A204.1 (cell line): ENCODE results near the gene FYN.
A peak's percentile ranks its signal among the peaks of the same experiment; 100 is the strongest.
"Not testable (repeated sequence)": the region's sequence is repeated elsewhere in the genome, so short reads cannot be mapped to it uniquely, and the experiment has no call there.

ENCODE experiments used
- FAIRE-seq: peaks from 2 replicates; lab custom pipeline; 2012; peaks lifted over from hg19 to GRCh38; lab: Jason Lieb, UNC

Gene FYN

DNA sequence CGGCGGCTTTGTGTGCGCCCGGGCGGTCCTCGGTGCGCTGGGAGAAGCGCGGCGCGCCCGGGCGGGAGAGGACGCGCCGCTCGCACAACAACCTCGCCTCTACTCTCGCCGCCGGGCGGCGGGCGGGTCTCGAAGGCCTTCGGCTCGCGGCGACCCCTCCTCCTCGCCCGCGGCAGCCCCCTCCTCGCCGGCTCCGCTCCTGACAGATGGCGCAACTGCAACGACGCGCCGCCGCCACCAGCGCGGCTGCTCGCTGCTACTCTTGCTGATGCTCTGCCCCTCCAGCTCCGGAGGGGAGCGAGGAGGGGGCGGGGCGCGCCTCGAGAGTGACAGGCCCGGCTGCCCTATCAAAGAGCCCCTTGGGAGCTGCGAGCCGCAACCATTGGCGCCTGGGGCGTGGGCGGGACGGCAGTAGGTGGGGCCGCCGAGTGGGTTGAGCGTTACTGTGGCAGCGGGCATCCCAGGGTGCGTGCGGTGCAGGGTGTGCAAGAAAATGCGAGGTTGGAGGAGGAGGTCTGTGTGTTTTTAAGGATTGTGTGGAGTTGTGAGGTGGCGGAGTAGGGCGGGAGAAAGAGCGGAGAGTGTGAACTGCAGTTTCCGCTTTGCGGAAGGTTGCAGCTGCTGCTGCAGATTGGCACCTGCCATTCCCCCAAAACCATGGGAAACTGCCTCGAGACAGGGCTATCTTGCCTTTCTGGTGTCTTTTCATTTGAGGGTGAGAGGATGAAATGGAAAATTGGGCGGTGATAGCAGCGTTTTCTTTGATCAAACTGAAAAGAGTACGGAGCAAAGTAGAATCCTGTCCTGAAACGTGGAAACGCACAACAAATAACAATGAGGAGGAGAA lies at the start of gene FYN:
Gene FYN (minus strand): TSS at position 275 of the 847 bp plus-strand sequence. CDS start 153,401 bp downstream, outside the sequence.
- peak; percentile 11 for FAIRE-seq

DNA sequence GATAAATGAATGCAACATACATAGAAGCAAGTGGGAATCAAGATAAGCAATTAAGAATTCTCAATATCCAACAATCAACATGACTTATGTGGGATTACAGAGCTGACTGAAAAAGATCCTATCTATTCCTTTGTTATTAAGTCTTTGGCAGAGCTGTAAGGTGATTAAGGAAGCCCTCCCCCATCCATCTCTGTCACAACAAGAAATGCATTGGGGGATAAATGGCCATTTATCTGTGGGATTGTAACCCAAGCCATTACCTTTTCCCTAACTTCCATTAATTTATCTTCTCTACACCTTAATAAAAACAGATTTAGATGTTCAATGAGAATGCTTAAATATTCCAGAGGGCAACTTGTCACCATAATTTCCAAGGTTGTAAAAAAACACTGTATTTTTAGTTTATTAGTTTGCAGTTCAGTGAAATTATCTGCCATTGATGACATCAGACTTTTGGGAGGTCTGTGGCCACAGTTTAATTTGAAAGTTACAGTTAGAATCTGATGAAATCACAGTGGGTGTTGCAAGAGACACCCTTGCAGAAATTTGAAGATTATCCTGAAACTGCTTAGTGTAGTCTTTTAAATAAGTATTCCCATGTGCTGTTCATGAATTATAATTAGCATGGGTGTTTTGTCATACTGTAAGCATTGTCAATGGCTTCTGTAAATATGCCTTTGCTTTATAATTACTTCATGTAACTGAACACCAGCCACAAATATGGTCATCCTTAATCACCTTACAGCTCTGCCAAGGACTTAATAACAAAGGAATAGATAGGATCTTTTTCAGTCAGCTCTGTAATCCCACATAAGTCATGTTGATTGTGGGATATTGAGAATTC lies 49.4 kb upstream of the FYN start:
- FAIRE-seq: no peak

DNA sequence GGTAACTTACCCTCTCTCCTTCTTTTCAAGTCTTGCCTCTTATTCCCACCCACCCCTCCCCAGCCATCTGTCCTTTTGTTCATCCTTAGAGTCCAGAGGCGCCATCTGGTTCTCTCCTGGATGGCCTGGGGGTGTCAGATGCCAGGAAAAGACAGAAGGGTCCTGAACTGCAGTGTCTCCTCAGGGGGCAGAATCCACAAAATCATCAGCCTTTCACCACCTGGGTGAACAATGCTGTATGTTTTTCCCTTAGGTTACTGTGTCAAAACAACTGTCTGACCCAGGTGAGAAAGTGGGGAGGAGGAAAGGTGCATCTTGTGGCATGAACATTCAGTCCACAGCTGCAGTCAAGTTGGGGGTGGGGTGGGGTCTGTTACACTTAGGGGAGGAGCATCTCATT lies 47.9 kb upstream of the FYN start:
- FAIRE-seq: no peak

DNA sequence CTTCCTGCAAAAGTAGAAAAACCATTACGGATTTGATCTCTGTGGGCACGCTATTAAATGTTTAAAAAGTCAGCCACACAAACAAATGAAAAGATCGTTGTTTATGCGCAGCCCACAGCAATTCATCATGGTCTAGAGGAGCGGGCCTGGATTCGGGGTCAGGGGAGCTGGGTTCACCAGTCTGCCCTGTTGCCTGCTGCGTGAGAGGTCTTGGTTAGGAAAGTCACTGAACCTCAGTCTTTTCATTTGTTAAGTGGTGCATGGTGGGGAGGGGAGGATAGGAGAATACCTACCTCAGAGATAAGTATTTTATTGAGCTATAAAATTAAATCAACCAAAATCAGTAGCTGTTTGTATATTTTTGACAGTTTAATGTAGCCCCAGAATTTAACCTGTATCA lies 47.3 kb upstream of the FYN start:
- no peak for FAIRE-seq

DNA sequence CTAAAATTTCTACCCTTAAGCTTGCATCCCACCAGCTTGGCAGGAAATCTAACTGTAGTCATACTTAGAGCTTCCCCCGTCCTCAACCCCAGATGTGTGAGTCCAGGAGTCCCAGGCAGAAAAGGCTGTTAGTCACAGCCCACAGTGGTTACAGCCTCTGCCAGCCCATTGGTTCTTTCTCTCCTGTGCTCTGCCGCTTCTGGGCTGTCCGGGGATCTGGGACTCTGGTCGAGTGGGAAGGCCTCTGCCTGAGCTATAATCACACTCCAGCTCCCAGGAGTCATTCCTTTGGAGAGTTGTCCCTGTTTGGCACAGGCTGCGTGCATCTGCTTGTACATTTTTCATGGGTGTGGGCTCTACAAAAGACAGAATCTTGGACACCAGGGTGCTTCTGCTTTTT lies 45.6 kb upstream of the FYN start:
- no peak for FAIRE-seq

DNA sequence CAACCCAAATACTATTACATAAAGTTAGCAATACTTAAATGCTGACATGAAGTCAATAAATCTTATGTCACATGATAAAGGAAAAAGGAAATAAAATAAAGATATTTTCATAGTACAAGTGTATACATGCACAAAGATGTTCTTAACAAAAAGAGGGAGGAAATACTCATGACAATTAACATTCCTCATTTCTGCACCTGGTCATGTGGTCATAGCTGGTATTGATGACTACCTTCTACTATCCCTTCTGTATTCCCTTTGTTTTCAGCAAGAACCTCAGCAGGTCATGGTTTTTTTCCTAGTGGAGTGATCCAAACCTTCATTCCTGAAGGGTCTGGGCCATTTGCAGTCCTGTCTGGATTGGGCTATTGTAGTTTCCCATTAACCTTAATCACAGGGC lies 43.5 kb upstream of the FYN start:
- FAIRE-seq: no peak

DNA sequence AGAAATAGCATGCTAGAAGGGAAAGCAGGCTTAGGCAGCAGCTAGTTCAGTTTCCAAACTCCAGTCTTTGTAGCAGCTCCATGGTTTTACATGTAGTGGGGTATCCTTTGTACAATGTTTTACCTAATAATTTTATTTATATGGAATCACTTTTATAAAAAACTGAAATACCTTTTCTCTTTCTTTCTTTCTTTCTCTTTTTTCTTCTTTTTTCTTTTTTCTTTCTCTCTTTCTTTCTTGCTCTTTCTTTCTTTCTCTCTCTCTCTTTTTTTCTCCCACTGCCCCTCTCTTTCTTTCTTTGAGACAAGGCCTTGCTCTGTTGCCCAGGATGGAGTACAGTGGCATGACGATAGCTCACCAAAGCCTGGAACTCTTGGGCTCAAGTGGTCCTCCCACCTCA lies 41.4 kb upstream of the FYN start:
- FAIRE-seq: no peak

DNA sequence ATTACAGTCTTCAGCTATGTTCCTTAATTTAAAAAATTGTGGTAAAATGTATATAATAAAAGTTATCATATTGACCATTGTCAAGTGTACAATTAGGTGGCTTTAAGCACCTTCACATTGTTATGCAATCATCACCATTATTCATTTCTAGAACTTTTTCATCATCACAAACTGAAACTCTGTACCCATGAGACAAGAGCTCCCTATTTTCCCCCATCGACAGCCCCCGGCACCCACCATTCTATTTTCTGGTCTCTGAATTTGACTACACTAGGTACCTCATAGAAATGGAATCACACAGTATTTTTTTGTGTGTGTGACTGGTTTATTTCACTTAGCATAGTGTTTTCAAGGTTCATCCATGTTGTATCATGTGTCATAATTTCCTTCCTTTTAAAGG lies 39.7 kb upstream of the FYN start:
- FAIRE-seq: no peak

DNA sequence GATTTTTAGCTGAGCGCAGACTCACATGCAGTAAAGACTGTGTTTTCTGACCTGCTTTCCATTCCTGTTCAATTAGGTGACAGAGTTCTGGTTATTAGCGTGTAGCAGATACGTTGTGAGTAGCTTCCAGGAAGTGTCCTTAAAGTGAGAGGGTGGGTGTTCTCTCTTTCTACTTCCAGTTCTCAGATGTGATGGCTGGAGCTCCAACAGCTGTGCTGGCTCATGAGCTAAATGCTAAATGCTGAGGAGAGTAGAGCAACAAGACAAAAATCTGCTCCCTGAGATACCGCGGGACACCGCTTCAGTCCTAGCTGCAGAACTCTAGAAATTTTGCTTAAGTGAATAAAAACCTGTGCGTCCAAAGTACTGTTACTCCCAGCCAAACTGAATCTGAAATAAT lies 38.2 kb upstream of the FYN start:
- FAIRE-seq: no peak

DNA sequence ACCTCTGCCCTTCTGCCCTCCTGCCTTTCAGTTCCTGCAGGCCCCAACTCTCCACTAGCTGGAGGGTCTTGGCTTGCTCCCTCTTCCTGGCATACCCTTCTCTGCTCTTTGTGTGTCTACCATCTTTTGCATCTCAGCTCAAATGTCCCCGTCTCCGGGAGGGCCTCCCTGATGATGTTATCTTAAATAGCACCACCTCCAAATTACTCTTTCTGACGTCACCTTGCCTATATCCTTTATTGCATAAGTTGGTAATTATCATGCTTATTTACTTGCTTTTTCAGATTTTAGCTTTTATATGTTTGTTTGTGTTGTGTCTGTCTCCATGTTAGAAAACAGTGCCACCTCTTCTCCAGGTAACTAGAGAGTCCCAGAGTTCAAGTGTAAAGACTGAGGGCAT lies 36.0 kb upstream of the FYN start:
- FAIRE-seq: no peak

DNA sequence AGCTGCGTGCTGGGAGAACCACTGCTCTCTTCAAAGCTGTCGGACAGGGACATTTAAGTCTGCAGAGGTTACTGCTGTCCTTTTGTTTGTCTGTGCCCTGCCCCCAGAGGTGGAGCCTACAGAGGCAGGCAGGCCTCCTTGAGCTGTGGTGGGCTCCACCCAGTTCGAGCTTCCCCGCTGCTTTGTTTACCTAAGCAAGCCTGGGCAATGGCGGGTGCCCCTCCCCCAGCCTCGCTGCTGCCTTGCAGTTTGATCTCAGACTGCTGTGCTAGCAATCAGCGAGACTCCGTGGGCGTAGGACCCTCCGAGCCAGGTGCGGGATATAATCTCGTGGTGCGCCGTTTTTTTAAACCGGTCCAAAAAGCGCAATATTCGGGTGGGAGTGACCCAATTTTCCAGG lies 35.1 kb upstream of the FYN start:
- not testable (repeated sequence) for FAIRE-seq

DNA sequence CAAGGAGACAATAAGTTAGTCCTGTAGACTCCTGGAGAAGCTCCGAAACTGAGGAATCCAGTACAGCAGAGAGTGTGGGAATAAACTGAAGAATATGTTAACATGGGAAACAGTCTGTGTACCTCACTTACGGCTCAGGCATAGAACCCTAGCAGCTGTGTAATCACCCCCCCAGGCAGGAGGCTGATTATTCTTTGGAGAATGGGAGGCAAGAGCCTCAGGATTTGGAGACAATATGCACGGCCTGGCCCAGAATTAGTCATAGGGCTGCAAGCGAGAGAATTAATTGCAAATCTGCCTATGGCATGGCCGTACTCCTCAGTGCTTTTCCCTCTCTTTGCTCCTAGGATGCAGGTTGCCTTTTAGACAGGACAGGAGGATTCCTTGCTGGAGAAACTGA lies 27.5 kb upstream of the FYN start:
- no peak for FAIRE-seq

DNA sequence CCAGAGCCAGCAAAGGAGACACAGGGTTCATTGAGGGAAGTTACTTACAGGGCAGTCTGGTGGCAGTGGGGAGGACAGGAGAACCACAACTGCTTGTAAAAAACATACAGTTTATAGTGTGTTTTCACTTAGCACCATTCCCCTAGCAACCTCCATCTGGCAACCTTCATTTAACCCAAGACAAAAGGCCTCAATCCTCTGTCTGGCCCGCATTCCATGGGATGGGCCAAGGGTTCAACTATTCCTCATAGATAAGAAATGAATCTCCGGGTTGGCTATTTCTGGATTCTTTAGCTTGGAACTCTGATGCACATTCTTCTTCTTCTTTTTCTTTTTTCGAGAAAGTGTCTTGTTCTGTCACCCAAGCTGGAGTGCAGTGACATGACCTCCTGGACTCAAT lies 26.3 kb upstream of the FYN start:
- no peak for FAIRE-seq

DNA sequence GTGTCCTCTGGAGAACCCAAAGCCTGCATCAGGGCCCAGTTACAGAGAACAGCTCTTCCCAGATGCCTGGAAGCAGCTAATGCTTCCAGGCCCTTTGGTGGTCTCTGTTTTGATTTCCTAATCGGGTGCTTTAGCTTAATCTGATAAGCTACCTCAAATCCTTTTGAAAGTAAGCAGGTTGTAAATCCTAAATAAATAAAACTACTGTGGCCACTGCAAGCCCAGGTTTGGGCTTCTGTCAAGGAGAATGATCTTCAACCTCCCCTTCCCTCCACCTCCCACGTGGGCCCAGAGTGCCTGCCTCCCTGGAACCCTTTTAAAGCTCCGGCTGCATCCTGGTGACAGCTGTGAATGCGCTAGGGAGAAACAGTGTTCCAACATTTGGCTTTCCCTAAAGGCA lies 25.2 kb upstream of the FYN start:
- FAIRE-seq: no peak

DNA sequence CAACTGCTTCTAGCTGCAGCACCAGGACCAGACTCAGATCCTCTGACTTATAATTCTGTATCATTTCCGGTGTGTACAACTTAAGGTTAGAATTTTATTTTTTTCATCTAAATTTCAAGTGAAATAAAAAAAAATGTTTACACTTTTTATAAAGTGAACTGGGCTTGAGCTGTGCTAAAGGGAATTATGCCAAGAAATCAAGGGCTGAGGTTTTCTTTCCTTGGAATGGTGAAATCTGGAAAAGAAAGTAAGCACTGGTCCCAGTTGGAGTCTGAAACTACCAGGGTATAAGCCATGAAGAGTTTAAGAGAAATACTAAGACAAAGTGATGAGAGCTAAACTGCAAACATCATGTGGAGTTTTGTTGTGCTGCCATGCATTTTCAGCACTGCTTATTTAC lies 21.7 kb upstream of the FYN start:
- no peak for FAIRE-seq

DNA sequence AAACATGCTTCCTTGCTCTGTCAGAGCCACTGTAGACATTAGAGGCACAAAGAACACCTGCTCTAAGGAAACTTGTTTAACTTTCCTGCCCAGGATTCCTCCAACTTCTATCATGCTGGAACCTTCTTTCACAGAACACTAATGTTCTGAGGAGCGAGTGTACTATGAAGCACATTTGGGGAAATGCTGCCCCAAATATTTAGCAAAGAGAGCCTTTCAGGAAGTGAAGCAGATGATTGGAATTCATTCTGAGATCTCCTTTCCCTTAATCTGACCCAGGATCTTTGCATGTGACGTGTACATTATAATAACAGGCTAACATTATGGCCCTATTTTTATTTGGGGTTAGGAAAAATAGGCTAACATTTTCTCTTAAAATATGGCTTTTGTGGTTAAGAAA lies 21.0 kb upstream of the FYN start:
- no peak for FAIRE-seq

DNA sequence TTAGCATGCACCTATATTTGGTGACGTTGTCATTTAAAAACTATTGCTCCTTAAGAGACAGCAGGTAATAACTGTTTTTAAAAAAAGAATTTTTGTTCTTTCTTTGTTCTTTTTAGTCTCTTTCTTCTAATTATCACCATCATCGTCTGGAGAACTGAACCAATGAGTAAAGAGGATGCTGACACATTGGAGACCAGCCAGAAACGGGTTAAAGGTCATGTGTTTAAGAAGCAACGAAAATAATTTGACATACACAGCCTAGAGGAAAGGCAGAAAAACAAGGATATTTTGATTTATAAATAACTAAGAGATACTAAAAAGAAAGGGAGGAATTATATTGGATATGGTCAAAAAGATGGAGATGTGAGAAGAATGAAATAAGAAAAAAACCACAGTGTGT lies 19.2 kb upstream of the FYN start:
- FAIRE-seq: no peak

DNA sequence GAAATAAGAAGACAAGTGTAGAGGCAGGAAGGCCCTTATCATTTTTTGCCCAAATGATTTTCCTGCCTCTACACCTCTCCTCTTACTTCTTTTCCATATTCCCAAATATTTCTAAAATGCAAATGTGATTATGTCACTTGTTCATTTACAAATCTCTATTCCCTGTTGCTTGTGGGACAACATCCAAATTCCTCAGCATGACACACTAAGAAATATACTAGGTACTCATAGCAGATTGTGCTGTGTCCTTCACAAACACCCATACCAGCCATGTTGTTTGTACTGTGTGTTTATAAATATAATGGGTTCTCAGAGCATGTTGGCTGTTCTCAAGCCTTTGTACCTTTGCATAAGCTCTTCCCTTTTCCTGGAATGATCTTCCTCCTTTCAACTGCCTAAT lies 17.7 kb upstream of the FYN start:
- no peak for FAIRE-seq

DNA sequence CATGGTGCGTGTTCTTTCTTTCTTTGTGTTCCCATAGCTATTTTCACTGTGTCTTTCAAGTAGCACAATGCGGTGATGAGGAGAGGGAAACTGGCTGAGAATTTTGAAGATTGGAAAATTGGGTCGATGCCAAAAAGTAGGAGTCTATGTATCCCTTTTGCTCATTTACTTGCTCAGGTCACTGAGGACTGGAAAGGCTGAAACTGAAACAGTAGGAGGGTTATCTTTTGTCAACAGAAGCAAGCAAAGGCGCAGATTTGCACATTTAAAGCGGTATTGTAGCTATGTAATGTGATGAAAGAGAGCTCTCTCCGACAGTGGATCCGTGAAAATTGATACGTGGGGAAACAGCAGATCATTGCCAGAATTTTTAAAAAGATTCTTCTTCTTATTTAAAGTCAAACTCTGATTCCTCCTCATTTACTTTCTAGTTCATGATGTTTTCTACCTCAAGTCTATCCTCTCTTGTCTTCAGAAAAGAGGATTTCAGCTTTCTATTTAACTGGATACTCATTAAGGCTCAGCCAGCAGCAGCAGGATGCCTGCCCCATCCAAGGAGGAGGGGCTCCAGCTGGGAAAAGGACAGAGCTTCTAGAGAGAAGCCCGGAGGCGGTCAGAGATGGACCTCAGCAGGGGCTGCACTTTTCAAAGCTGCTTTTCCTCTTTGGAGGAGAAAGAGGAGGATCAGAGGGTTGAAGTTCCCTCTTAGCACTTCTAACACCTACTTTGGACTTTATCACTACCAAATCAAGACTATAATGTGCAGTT lies 15.9 kb upstream of the FYN start:
- no peak for FAIRE-seq

DNA sequence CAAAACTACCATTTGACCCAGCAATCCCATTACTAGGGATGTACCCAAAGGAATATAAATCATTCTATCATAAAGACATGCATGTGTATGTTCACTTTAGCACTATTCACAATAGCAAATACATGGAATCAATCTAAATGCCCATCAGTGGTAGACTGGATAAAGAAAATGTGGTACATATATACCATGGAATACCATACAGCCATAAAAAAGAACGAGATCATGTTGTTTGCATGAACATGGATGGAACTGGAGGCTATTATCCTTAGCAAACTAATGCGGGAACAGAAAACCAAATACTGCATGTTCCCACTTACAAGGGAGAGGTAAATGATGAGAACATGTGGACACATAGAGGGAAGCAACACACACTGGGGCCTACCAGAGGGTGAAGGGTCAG lies 13.5 kb upstream of the FYN start:
- FAIRE-seq: not testable (repeated sequence)

DNA sequence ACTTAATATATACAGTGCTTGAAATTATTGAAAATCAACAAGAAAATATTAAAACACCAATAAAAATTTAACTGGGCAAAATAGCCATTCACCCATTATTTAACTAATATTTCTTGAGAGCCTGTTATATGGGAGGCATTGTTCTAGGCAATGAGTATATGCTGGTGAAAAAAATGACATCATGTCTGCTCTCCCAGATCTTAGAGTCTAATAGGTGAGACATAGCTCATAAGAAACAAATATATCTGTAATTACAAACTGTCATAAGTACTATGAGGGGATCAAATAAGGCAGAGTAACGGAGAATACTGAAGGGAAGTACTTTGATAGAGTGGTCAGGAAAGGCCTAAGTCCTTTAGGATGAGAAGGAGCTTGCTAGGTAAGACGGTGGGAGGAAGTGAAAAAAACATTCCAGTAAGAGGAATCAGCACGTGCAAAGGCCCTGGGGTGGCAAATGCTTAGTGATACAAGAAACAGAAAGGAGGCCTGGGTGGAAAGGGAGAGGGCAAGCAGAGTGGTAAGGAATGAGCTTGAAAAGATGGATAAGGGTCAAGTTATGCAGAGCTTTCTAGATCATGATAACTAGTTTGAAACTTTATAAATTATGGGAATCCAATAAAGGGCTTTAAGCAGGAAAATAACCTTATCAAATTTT lies 12.2 kb upstream of the FYN start:
- FAIRE-seq: no peak

DNA sequence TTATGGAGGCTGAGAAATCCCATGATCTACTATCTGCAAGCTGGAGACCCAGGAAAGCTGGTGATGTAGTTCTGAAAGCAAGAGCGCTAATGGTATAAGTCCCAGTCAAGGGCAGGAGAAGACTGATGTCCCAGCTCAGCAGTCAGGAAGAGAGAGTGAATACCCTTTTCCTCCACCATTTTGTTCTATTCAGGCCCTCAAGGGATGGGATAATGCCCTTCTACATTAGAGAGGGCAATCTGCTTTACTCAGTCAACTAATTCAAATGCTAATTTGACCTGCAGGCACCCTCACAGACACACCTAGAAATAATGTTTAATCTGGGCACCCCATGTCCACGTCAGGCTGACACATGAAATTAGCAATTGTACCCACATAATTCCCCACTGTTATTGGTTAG lies 10.8 kb upstream of the FYN start:
- FAIRE-seq: no peak
